ENCODE data around the gene PMS1. TPM values are rescaled to one million over a fixed set of nuclear protein-coding genes. Genes with fewer than 3 reads are reported as not detected.

PMS1 gene
- total RNA-seq, 6 experiments from 2014 or later = 18.9 to 22.8 (median 20.5) TPM

DNA sequence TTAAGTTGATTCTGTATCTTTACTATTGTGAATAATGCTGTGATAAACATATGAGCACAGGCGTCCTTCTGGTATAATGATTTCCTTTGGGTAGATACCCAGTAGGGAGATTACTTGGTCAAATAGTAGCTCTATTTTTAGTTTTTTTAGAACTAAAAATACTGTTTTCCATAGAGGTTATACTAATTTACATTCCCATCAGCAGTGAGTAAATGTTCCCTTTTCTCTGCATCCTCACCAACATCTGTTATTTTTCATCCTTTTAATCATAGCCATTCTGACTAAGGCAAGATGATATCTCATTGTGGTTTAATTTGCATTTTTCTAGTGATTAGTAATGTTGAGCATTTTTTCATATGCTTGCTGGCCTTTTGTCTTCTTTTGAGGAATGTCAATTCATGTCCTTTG lies 35.1 kb downstream of the PMS1 start:
- Mint-ChIP-seq H3K4me1 (ENCODE audit: low read depth) (peaks cover 34% of the 10 kb centered on the region), H3K4me3 (peak overlapping the region; percentile 43; the same call in 1 of the 2 replicates), H3K9me3 (peaks cover 11% of the 10 kb centered on the region), H3K27ac (peak overlapping the region; percentile 61), H3K36me3 (ENCODE audit: low read depth) (peaks cover 48% of the 10 kb centered on the region), H3K27me3 (ENCODE audit: insufficient read depth) (no peaks in the 10 kb centered on the region)
- peak; percentile 88 for DNase-seq
- TF ChIP-seq, protein P1, sequence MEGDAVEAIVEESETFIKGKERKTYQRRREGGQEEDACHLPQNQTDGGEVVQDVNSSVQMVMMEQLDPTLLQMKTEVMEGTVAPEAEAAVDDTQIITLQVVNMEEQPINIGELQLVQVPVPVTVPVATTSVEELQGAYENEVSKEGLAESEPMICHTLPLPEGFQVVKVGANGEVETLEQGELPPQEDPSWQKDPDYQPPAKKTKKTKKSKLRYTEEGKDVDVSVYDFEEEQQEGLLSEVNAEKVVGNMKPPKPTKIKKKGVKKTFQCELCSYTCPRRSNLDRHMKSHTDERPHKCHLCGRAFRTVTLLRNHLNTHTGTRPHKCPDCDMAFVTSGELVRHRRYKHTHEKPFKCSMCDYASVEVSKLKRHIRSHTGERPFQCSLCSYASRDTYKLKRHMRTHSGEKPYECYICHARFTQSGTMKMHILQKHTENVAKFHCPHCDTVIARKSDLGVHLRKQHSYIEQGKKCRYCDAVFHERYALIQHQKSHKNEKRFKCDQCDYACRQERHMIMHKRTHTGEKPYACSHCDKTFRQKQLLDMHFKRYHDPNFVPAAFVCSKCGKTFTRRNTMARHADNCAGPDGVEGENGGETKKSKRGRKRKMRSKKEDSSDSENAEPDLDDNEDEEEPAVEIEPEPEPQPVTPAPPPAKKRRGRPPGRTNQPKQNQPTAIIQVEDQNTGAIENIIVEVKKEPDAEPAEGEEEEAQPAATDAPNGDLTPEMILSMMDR (IDR thresholded peaks at IDR 0.05) = no peak

DNA sequence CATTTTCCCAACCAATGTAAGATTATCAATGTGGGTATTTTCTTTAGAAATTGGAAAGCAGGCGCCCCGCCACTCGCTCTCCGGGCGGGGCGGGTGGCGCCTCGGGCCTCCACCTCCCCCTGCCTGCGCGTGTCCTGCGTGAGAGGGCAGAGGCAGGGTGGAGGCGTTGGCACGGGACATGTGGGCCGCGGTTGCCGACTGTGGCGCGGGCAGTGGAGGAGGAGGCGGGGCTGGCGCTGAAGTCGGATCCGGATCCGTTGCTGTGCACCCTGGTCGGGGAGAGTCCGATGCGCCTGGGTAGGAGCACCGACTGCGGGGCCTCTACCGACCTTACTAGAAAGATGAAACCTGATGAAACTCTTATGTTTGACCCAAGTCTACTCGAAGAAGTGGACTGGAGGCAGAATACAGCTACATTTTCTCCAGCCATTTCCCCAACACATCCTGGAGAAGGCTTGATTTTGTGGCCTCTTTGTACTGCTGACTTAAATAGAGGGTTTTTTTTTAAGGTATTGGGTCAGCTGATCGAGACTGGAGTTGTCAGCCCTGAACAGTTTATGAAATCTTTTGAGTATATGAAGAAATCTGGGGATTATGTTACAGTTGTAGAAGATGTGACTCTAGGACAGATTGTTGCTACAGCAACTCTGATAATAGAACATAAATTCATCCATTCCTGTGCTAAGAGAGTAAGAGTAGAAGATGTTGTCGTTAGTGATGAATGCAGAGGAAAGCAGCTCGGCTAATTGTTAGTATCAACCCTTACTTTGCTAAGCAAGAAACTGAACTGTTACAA lies 37.9 kb downstream of the PMS1 start:
- Mint-ChIP-seq H3K27ac (peak overlapping the region; percentile 25; the same call in 1 of the 2 replicates), H3K4me3 (no peak overlapping the region), H3K36me3 (ENCODE audit: low read depth) (peaks cover 29% of the 10 kb centered on the region), H3K4me1 (ENCODE audit: low read depth) (peaks cover 34% of the 10 kb centered on the region), H3K9me3 (peaks cover 11% of the 10 kb centered on the region), H3K27me3 (ENCODE audit: insufficient read depth) (no peaks in the 10 kb centered on the region)
- TF ChIP-seq, protein P1 (IDR thresholded peaks at IDR 0.05) = no peak
- peak; percentile 75 for DNase-seq

GRCh38 chr2:189824694-189825396 lies 40.6 kb downstream of the PMS1 start:
- DNase-seq = no peak
- H3K9me3 Mint-ChIP-seq = no peaks in the 10 kb centered on the region
- TF ChIP-seq, protein P1 (IDR thresholded peaks at IDR 0.05) = no peak
- no peak overlapping the region for H3K27ac Mint-ChIP-seq
- no peaks in the 10 kb centered on the region for H3K27me3 Mint-ChIP-seq (ENCODE audit: insufficient read depth)
- no peak overlapping the region for H3K4me3 Mint-ChIP-seq
- H3K36me3 Mint-ChIP-seq (ENCODE audit: low read depth) = peaks cover 17% of the 10 kb centered on the region
- peaks cover 26% of the 10 kb centered on the region for H3K4me1 Mint-ChIP-seq (ENCODE audit: low read depth)

DNA sequence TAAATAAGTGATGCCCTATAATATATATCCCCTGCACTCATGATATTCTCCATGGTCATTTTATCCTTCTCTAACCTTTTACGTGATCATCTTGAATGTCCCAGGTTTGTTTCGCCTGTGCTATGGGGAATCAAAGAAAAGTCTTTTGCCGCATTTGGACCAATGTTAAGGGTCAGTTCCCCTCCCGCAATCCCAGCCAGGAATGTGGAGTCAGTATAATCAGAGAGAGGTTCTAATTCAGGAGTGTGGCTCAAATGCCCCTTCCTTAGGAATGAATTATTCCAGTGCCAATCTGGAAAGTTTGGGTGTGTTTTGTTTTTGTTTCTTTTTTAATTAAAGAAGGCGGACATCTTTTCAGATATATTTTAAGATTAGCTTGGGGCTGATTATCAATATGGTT lies 41.8 kb downstream of the PMS1 start:
- TF ChIP-seq, protein P1 (IDR thresholded peaks at IDR 0.05) = no peak
- peaks cover 29% of the 10 kb centered on the region for H3K4me1 Mint-ChIP-seq (ENCODE audit: low read depth)
- no peaks in the 10 kb centered on the region for H3K27me3 Mint-ChIP-seq (ENCODE audit: insufficient read depth)
- no peak for DNase-seq
- peaks cover 11% of the 10 kb centered on the region for H3K36me3 Mint-ChIP-seq (ENCODE audit: low read depth)
- no peak overlapping the region for H3K4me3 Mint-ChIP-seq
- H3K27ac Mint-ChIP-seq = no peak overlapping the region
- H3K9me3 Mint-ChIP-seq = no peaks in the 10 kb centered on the region

DNA sequence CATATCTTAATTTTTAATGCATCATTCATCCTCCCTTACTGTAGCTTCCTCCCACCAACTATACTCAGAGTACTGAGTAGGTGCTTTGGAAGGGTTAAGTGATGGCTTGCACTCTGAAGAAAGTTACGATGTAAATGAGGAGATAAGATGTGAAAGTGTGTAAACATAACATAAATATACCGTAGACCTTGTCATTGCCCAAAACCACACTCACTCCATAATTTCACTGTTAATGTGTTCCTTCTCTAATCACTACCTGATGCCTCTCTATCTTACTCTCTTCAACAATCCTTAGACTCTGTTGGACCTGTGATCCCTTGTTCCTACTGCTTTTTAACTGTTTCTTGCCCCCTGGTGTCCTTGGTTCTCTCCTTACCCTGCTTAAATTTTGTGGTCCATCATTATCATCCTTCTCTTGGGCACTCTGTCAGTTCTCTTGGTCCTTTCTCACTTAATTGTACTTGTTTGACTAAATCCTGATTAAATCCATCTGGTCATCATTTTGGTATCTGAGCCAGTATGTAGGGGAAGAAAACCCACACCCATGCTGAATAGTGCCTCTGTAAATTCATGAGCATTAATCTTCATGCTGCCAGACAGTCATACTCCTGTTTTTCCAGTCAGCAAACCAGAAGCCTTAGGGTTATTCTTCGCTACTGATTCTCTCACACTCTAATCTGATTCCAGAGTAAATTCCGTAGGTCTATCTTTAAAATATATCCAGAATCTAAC lies 45.0 kb downstream of the PMS1 start:
- no peak overlapping the region for H3K4me3 Mint-ChIP-seq
- no peaks in the 10 kb centered on the region for H3K27me3 Mint-ChIP-seq (ENCODE audit: insufficient read depth)
- peaks cover 28% of the 10 kb centered on the region for H3K4me1 Mint-ChIP-seq (ENCODE audit: low read depth)
- no peaks in the 10 kb centered on the region for H3K9me3 Mint-ChIP-seq
- peak; percentile 10 for DNase-seq
- H3K27ac Mint-ChIP-seq = no peak overlapping the region
- peaks cover 4% of the 10 kb centered on the region; the same call in 1 of the 2 replicates for H3K36me3 Mint-ChIP-seq (ENCODE audit: low read depth)
- TF ChIP-seq, protein P1 (IDR thresholded peaks at IDR 0.05) = no peak

All from HFFc6 (cell line).